Endothelial cell of umbilical vein (primary cell): ENCODE results near the gene MCC. TPM values are rescaled to one million over a fixed set of nuclear protein-coding genes. Genes with fewer than 3 reads are reported as not detected.

ENCODE experiments used
- BruUV-seq: library from RNA; stranded (reverse); fragments of 400-500 nt; replicated peaks from 2 replicates; lab custom pipeline; 2021; lab: Mats Ljungman, UMichigan
- CTCF ChIA-PET: fragments of 300-600, 350-600 bp; sonication (Branson Sonifier 250); formaldehyde crosslinking; loops from one replicate; lab custom pipeline; 2021; ENCODE audit warnings: antibody characterized with exemption, inconsistent platforms; lab: Charles Lee
- POLR2A ChIA-PET: fragments of 300-600, 350-600 bp; sonication (Branson Sonifier 250); formaldehyde crosslinking; loops from one replicate; lab custom pipeline; 2021; ENCODE audit warnings: antibody characterized with exemption, inconsistent platforms; lab: Charles Lee
- DNase-seq: peaks from one replicate; pipeline ENCODE4 v3.0.0-alpha.2; 2011; ENCODE audit warnings: low read depth, low spot score
- FAIRE-seq: peaks from 2 replicates; lab custom pipeline; 2011; peaks lifted over from hg19 to GRCh38; lab: Jason Lieb, UNC
- H2AFZ ChIP-seq: 2 replicates; pipeline ENCODE4 v1.6.0; 2012; ENCODE audit warnings: low read depth, low read length, control low read depth, inconsistent platforms
- H3K27ac ChIP-seq: 2 replicates; pipeline ENCODE4 v1.5.1; 2011; ENCODE audit warnings: low read depth, mild to moderate bottlenecking, control low read depth, low read length, moderate library complexity; ENCODE audit not compliant: insufficient read depth
- H3K27me3 ChIP-seq, 2 experiments: 2 replicates each; pipeline versions ENCODE4 v1.6.0 to v1.6.1; 2011; ENCODE audit warnings: low read length in 2 of 2, mixed read lengths in 1 of 2; ENCODE audit not compliant: control insufficient read depth in 2 of 2, insufficient read depth in 2 of 2
- H3K36me3 ChIP-seq, 2 experiments: 2 replicates in 1 of 2; 3 replicates in 1 of 2; pipeline ENCODE4 v1.5.1; 2011; ENCODE audit warnings: low read length in 2 of 2, mild to moderate bottlenecking in 1 of 2, moderate library complexity in 1 of 2; ENCODE audit not compliant: control insufficient read depth in 2 of 2, insufficient read depth in 2 of 2; ENCODE audit errors: extremely low read depth in 1 of 2
- H3K4me1 ChIP-seq: 3 replicates; pipeline ENCODE4 v1.5.1; 2011; ENCODE audit warnings: mild to moderate bottlenecking, low read length; ENCODE audit not compliant: control insufficient read depth, insufficient read depth; ENCODE audit errors: extremely low read depth
- H3K4me2 ChIP-seq: 2 replicates; pipeline ENCODE4 v1.6.1; 2011; ENCODE audit warnings: low read length, control low read depth, mixed read lengths; ENCODE audit not compliant: insufficient read depth
- H3K4me3 ChIP-seq, 3 experiments: fragments of 200-600 bp in 1 of 3; sonication (generic), shearing (Covaris generic) in 1 of 3; replicated peaks in 1 of 3; 2 replicates each; pipeline ENCODE4 v1.5.1; 2011 to 2016; ENCODE audit warnings: control low read depth in 3 of 3, low read length in 3 of 3, mild to moderate bottlenecking in 2 of 3, inconsistent platforms in 1 of 3, low read depth in 1 of 3, moderate library complexity in 1 of 3; ENCODE audit not compliant: insufficient read depth in 1 of 3
- H3K79me2 ChIP-seq: 2 replicates; pipeline ENCODE4 v1.6.0; 2012; ENCODE audit warnings: low read length, inconsistent platforms; ENCODE audit not compliant: control insufficient read depth, insufficient read depth
- H3K9ac ChIP-seq: replicated peaks from 2 replicates; pipeline ENCODE3; 2011; ENCODE audit warnings: low read length, control low read depth; ENCODE audit not compliant: insufficient read depth; ENCODE audit errors: extremely low read depth
- H3K9me1 ChIP-seq: replicated peaks from 3 replicates; pipeline ENCODE4 v1.6.0; 2011; ENCODE audit warnings: mild to moderate bottlenecking, low read length; ENCODE audit not compliant: control insufficient read depth, insufficient read depth; ENCODE audit errors: extremely low read depth
- H3K9me3 ChIP-seq: replicated peaks from 2 replicates; pipeline ENCODE4 v1.5.1; 2012; ENCODE audit warnings: low read length, inconsistent platforms; ENCODE audit not compliant: control insufficient read depth, insufficient read depth
- H4K20me1 ChIP-seq: replicated peaks from 2 replicates; pipeline ENCODE3; 2011; ENCODE audit warnings: mild to moderate bottlenecking, low read length; ENCODE audit not compliant: control insufficient read depth, insufficient read depth; ENCODE audit errors: extremely low read depth
- CTCF ChIP-seq, 2 donors: IDR thresholded peaks; 1 replicate in 1 of 2; 2 replicates in 1 of 2; pipeline ENCODE4 v1.5.1; 2011; ENCODE audit warnings: low read length in 2 of 2, mild to moderate bottlenecking in 2 of 2, moderate library complexity in 2 of 2, control low read depth in 1 of 2, inconsistent platforms in 1 of 2, low read depth in 1 of 2; ENCODE audit not compliant: insufficient read depth in 1 of 2; ENCODE audit errors: extremely low read depth in 1 of 2
- EZH2 ChIP-seq: IDR thresholded peaks from 2 replicates; pipeline ENCODE4 v1.6.1; 2012; ENCODE audit warnings: borderline replicate concordance, low read depth, mild to moderate bottlenecking, moderate library complexity, low read length, inconsistent platforms; ENCODE audit not compliant: severe bottlenecking
- FOS ChIP-seq: IDR thresholded peaks from 2 replicates; pipeline ENCODE4 v1.6.1; 2011; ENCODE audit warnings: mild to moderate bottlenecking, low read length, moderate library complexity, borderline replicate concordance; ENCODE audit not compliant: insufficient read depth
- GATA2 ChIP-seq: IDR thresholded peaks from 2 replicates; pipeline ENCODE4 v1.7.0; 2011; ENCODE audit warnings: low read depth, mild to moderate bottlenecking, moderate library complexity, mixed read lengths, low read length; ENCODE audit not compliant: insufficient read length, insufficient read depth
- JUN ChIP-seq: IDR thresholded peaks from 2 replicates; pipeline ENCODE4 v1.6.1; 2011; ENCODE audit warnings: borderline replicate concordance, low read depth; ENCODE audit not compliant: insufficient read length, insufficient read depth
- MYC ChIP-seq: IDR thresholded peaks from one replicate; pipeline ENCODE4 v1.6.1; 2011; ENCODE audit warnings: mild to moderate bottlenecking, low read depth, low read length
- POLR2AphosphoS5 ChIP-seq: IDR thresholded peaks from 2 replicates; pipeline ENCODE4 v1.6.1; 2012; ENCODE audit warnings: low read depth, mild to moderate bottlenecking, control low read depth, low read length, moderate library complexity; ENCODE audit not compliant: insufficient read depth
- dilution Hi-C: fragments of 300-500 bp; cut with MboI; formaldehyde crosslinking; loops from one replicate; pipeline ENCODE4 v1.15.0; 2019; ENCODE audit warnings: low sequenced_read_pairs; ENCODE audit not compliant: extremely low pct_ligation_motif_present
- intact Hi-C: fragments of 100-400 bp; cut with micrococcal nuclease; formaldehyde crosslinking; loops from one replicate; pipeline ENCODE4 v1.10.0; 2022
- polyA plus RNA-seq, 4 experiments: library from polyadenylated mRNA; depleted of rRNA in 3 of 4; stranded (reverse) in 3 of 4; unstranded in 1 of 4; fragments of >200 nt; gene quantifications; 2 replicates each; pipeline versions ENCODE4 v1.2.1 to v1.2.3, GENCODE V29; 2011 to 2012; ENCODE audit warnings: missing spikeins in 1 of 4
- total RNA-seq: library from RNA; stranded (reverse); gene quantifications from 2 replicates; pipeline ENCODE4 v1.2.3, GENCODE V29; 2021

Gene MCC
- total and polyA plus RNA-seq, 2 donors (not counting 3 experiments of a cell fraction or from before 2014, with no cell fraction given) = 6.9 to 27.5 TPM

- Histone ChIP-seq H3K4me2 (no peak overlapping the region), H3K9ac (no peak overlapping the region), H3K9me1 (no peaks in the 10 kb centered on the region), H3K79me2 (no peaks in the 10 kb centered on the region), H3K27me3 (no peaks in the 10 kb centered on the region), H3K36me3 (no peaks in the 10 kb centered on the region), H3K27ac (no peak overlapping the region), H3K4me1 (peaks cover 9% of the 10 kb centered on the region), H4K20me1 (no peaks in the 10 kb centered on the region), H2AFZ (no peak overlapping the region), H3K9me3 (no peaks in the 10 kb centered on the region), H3K4me3 (no peak overlapping the region)
- no peak for TF ChIP-seq EZH2
- TF ChIP-seq POLR2AphosphoS5 = no peak
- TF ChIP-seq GATA2 = no peak
- no peak for TF ChIP-seq FOS
- no peak for TF ChIP-seq CTCF (IDR thresholded peaks at IDR 0.05; ENCODE audit: extremely low read depth in 1 of 2, insufficient read depth in 1 of 2, low read depth in 1 of 2, low read length in 2 of 2)
- peak; percentile 5 for TF ChIP-seq JUN
- TF ChIP-seq MYC = no peak
- intact Hi-C loops (no loop called here), dilution Hi-C loops (no loop called here)
- DNase-seq (peak; percentile 16), FAIRE-seq (no peak)
- ChIA-PET CTCF (interaction anchor here (1.0 kb wide), 1 partner anchor 23 kb away, joined by 3 read pairs; no protein-coding TSS in a partner anchor), POLR2A (no interaction called here)
- BruUV-seq = no TSS peak
Measured at GRCh38 chr5:113199122-113199905, 288.9 kb downstream of the MCC start.
